Measurements from ENCODE around the gene GNLY.

Gene GNLY

DNA sequence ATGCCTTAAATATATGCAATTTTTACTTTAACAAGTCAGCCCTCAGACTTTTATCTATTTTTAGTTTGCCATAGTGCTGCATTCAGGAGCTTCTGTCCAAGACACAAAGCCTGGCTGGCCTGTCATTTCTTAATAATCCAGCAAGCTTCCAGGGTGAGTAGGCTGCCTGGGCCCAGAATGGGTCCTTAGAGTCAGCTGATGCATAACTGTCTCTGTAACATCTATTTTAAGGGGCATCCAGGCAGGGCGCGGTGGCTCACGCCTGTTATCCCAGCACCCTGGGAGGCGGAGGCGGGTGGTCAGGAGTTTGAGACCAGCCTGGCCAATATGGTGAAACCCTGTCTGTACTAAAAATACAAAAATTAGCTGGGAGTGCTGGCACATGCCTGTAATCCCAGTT, 11.8 kb upstream of the GNLY start:
- TF ChIP-seq, protein P1, sequence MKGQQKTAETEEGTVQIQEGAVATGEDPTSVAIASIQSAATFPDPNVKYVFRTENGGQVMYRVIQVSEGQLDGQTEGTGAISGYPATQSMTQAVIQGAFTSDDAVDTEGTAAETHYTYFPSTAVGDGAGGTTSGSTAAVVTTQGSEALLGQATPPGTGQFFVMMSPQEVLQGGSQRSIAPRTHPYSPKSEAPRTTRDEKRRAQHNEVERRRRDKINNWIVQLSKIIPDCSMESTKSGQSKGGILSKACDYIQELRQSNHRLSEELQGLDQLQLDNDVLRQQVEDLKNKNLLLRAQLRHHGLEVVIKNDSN (IDR thresholded peaks at IDR 0.05), result no peak
- no peak for TF ChIP-seq CREB1 (IDR thresholded peaks at IDR 0.05; ENCODE audit: low read depth)
- no peak for TF ChIP-seq FOXM1 (IDR thresholded peaks at IDR 0.05; ENCODE audit: borderline replicate concordance, low read depth)
- TF ChIP-seq CEBPB (IDR thresholded peaks at IDR 0.05), result no peak
- TF ChIP-seq TCF12 (IDR thresholded peaks at IDR 0.05; ENCODE audit: low read depth), result no peak
- no peak for TF ChIP-seq RAD21 (IDR thresholded peaks at IDR 0.05; ENCODE audit: low read depth)
- TF ChIP-seq, protein P2, sequence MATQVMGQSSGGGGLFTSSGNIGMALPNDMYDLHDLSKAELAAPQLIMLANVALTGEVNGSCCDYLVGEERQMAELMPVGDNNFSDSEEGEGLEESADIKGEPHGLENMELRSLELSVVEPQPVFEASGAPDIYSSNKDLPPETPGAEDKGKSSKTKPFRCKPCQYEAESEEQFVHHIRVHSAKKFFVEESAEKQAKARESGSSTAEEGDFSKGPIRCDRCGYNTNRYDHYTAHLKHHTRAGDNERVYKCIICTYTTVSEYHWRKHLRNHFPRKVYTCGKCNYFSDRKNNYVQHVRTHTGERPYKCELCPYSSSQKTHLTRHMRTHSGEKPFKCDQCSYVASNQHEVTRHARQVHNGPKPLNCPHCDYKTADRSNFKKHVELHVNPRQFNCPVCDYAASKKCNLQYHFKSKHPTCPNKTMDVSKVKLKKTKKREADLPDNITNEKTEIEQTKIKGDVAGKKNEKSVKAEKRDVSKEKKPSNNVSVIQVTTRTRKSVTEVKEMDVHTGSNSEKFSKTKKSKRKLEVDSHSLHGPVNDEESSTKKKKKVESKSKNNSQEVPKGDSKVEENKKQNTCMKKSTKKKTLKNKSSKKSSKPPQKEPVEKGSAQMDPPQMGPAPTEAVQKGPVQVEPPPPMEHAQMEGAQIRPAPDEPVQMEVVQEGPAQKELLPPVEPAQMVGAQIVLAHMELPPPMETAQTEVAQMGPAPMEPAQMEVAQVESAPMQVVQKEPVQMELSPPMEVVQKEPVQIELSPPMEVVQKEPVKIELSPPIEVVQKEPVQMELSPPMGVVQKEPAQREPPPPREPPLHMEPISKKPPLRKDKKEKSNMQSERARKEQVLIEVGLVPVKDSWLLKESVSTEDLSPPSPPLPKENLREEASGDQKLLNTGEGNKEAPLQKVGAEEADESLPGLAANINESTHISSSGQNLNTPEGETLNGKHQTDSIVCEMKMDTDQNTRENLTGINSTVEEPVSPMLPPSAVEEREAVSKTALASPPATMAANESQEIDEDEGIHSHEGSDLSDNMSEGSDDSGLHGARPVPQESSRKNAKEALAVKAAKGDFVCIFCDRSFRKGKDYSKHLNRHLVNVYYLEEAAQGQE (IDR thresholded peaks at IDR 0.05; ENCODE audit: low read depth), result no peak
- TF ChIP-seq YY1 (IDR thresholded peaks at IDR 0.05; ENCODE audit: low read depth), result no peak
- no peak for TF ChIP-seq EGR1 (IDR thresholded peaks at IDR 0.05)
- TF ChIP-seq NFIC (IDR thresholded peaks at IDR 0.05), result no peak
- no peak for TF ChIP-seq ZBTB7A (IDR thresholded peaks at IDR 0.05; ENCODE audit: low read depth)
- no peak for TF ChIP-seq TEAD4 (IDR thresholded peaks at IDR 0.05)
- TF ChIP-seq EP300 (IDR thresholded peaks at IDR 0.05; ENCODE audit: borderline replicate concordance), result no peak
- no peak for TF ChIP-seq TAF1 (IDR thresholded peaks at IDR 0.05; ENCODE audit: low read depth)
- TF ChIP-seq, protein P3, sequence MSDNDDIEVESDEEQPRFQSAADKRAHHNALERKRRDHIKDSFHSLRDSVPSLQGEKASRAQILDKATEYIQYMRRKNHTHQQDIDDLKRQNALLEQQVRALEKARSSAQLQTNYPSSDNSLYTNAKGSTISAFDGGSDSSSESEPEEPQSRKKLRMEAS (IDR thresholded peaks at IDR 0.05), result no peak

DNA sequence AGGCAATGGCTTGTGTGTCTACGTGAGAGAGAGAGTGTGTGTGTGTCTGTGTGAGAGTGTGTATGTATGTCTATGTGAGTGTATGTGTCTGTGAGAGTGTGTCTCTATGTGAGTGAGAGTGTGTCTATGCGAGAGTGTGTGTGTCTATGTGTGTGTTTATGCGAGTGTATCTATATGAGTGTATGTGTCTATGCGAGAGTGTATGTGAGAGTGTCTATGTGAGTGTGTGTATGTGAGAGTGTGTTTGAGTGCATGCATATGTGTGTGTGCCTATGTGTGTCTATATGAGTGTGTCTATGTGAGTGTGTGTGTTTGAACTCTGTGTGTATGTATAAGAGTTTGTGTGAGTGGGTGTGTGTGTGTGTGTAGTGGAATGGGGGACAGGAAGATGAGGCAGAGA, 9.8 kb upstream of the GNLY start:
- TF ChIP-seq, protein P3 (IDR thresholded peaks at IDR 0.05), result no peak
- no peak for TF ChIP-seq TEAD4 (IDR thresholded peaks at IDR 0.05)
- no peak for TF ChIP-seq YY1 (IDR thresholded peaks at IDR 0.05; ENCODE audit: low read depth)
- no peak for TF ChIP-seq CEBPB (IDR thresholded peaks at IDR 0.05)
- TF ChIP-seq EGR1 (IDR thresholded peaks at IDR 0.05), result no peak
- TF ChIP-seq FOXM1 (IDR thresholded peaks at IDR 0.05; ENCODE audit: borderline replicate concordance, low read depth), result no peak
- TF ChIP-seq TAF1 (IDR thresholded peaks at IDR 0.05; ENCODE audit: low read depth), result no peak
- no peak for TF ChIP-seq NFIC (IDR thresholded peaks at IDR 0.05)
- TF ChIP-seq CREB1 (IDR thresholded peaks at IDR 0.05; ENCODE audit: low read depth), result no peak
- TF ChIP-seq ZBTB7A (IDR thresholded peaks at IDR 0.05; ENCODE audit: low read depth), result no peak
- no peak for TF ChIP-seq RAD21 (IDR thresholded peaks at IDR 0.05; ENCODE audit: low read depth)
- TF ChIP-seq, protein P2 (IDR thresholded peaks at IDR 0.05; ENCODE audit: low read depth), result no peak

DNA sequence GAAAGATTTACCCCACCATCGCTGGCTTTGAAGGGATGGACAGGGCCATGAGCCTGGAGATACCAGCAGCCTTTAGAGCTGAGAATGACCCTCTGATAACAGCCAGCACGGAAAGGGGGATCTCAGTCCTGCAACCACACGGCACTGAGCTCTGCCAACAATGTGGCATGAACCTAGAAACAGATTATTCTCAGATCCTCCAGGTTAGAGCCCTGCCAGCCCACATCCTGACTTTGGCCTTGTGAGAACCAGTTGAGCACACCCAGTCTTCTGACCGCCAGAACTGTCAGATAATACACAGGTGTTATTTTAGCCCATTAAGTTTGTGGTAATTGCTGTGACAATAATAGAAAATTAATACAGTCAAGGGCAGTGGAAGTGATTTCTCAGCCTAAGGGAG, 9.4 kb upstream of the GNLY start:
- TF ChIP-seq YY1 (IDR thresholded peaks at IDR 0.05; ENCODE audit: low read depth) (no peak), TAF1 (IDR thresholded peaks at IDR 0.05; ENCODE audit: low read depth) (no peak), EGR1 (IDR thresholded peaks at IDR 0.05) (no peak), EP300 (IDR thresholded peaks at IDR 0.05; ENCODE audit: borderline replicate concordance) (no peak), CREB1 (IDR thresholded peaks at IDR 0.05; ENCODE audit: low read depth) (no peak), TEAD4 (IDR thresholded peaks at IDR 0.05) (no peak), RAD21 (IDR thresholded peaks at IDR 0.05; ENCODE audit: low read depth) (no peak), FOXM1 (IDR thresholded peaks at IDR 0.05; ENCODE audit: borderline replicate concordance, low read depth) (no peak), NFIC (IDR thresholded peaks at IDR 0.05) (no peak), CEBPB (IDR thresholded peaks at IDR 0.05) (no peak), ZBTB7A (IDR thresholded peaks at IDR 0.05; ENCODE audit: low read depth) (no peak), TCF12 (IDR thresholded peaks at IDR 0.05; ENCODE audit: low read depth) (no peak)
- TF ChIP-seq, protein P3 (IDR thresholded peaks at IDR 0.05), result no peak
- TF ChIP-seq, protein P2 (IDR thresholded peaks at IDR 0.05; ENCODE audit: low read depth), result no peak
- TF ChIP-seq, protein P1 (IDR thresholded peaks at IDR 0.05), result no peak

DNA sequence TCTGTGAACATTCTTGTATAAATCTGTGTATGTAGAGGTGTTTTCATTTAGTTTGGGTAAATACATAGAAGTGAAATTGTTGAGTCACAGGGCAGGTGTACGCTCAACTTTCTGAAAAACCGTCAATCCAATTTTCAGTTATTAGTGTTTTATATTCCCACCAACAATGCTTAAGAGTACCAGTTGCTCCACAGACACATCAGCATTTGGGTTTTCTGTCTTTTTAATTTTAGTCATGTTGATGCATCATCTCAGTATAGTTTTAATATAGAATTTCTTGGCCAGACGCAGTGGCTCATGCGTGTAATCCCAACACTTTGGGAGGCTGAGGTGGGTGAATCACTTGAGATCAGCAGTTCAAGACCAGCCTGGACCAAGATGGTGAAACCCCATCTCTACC, 3.2 kb upstream of the GNLY start:
- no peak for TF ChIP-seq TCF12 (IDR thresholded peaks at IDR 0.05; ENCODE audit: low read depth)
- no peak for TF ChIP-seq EGR1 (IDR thresholded peaks at IDR 0.05)
- TF ChIP-seq, protein P2 (IDR thresholded peaks at IDR 0.05; ENCODE audit: low read depth), result no peak
- TF ChIP-seq YY1 (IDR thresholded peaks at IDR 0.05; ENCODE audit: low read depth), result no peak
- no peak for TF ChIP-seq TEAD4 (IDR thresholded peaks at IDR 0.05)
- TF ChIP-seq, protein P1 (IDR thresholded peaks at IDR 0.05), result no peak
- no peak for TF ChIP-seq RAD21 (IDR thresholded peaks at IDR 0.05; ENCODE audit: low read depth)

Data from Ishikawa (cell line).